ENCODE data around the gene RUSC1.
"Not testable (repeated sequence)": the region's sequence is repeated elsewhere in the genome, so short reads cannot be mapped to it uniquely, and the experiment has no call there.

The RUSC1 gene

GRCh38 chr1:155323729-155324036 lies 3.0 kb downstream of the RUSC1 start:
- FAIRE-seq, result no peak

- FAIRE-seq, result no peak
Measured at GRCh38 chr1:155324037-155324716, 3.5 kb downstream of the RUSC1 start.

GRCh38 chr1:155324717-155325602 lies 4.3 kb downstream of the RUSC1 start:
- no peak for FAIRE-seq

GRCh38 chr1:155325603-155325893 lies 4.9 kb downstream of the RUSC1 start:
- no peak for FAIRE-seq

GRCh38 chr1:155326020-155326526 lies 5.4 kb downstream of the RUSC1 start:
- no peak for FAIRE-seq

- FAIRE-seq, result no peak
Measured at GRCh38 chr1:155326631-155327037, 5.9 kb downstream of the RUSC1 start.

- FAIRE-seq, result no peak
Measured at GRCh38 chr1:155327981-155328380, 7.3 kb downstream of the RUSC1 start.

GRCh38 chr1:155328856-155329255 lies 8.2 kb downstream of the RUSC1 start:
- FAIRE-seq, result not testable (repeated sequence)

- no peak for FAIRE-seq
Measured at GRCh38 chr1:155329980-155330598, 9.4 kb downstream of the RUSC1 start.

- no peak for FAIRE-seq
Measured at GRCh38 chr1:155334962-155335361, 14.3 kb downstream of the RUSC1 start.

GRCh38 chr1:155339515-155340097 lies 18.9 kb downstream of the RUSC1 start:
- no peak for FAIRE-seq

GRCh38 chr1:155342842-155343241 lies 22.1 kb downstream of the RUSC1 start:
- FAIRE-seq, result no peak

- no peak for FAIRE-seq
Measured at GRCh38 chr1:155352631-155353030, 31.9 kb downstream of the RUSC1 start.

GRCh38 chr1:155360051-155360450 lies 39.4 kb downstream of the RUSC1 start:
- no peak for FAIRE-seq

GRCh38 chr1:155379180-155379579 lies 58.5 kb downstream of the RUSC1 start:
- no peak for FAIRE-seq

- FAIRE-seq, result no peak
Measured at GRCh38 chr1:155379631-155380090, 59.0 kb downstream of the RUSC1 start.

Measured in islet of Langerhans (tissue), 1 donor.